ENCODE measurements around the gene ANKRD52. TPM values are rescaled to one million over a fixed set of nuclear protein-coding genes. Genes with fewer than 3 reads are reported as not detected.

Gene ANKRD52
- total and polyA plus RNA-seq, 9 of the 15 experiments (the other 6 are each of a cell fraction or from before 2014, with no cell fraction given), result 0.52 to 46.8 (median 7.9) TPM

DNA sequence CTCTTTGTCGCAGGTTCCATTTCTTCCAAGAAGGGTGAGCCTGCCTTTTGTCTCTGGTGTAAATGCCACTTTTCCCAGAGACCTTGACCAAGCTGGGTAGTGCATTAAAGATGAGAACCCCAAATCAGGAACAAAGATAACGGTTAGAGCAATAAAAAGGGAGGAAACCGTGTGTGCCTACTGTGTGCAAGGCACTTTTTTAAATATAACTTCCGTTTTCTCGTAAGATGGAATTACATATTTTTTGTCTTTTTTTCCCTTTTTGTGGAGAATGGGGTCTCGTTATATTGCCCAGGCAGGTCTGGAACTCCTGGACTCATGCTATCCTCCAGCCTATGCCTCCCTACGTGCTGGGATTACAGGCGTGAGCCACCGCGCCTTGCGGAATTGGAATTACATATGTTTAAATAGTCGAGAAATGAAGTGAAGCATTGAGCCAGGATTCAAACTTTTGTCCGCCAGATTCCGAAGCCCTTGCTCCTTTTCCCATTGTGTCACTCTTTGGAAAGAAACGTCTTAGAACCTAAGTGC is 34.5 kb downstream of the ANKRD52 start:
- Histone ChIP-seq H3K4me3 (peak overlapping the region; percentile 2; the same call in 1 of the 2 replicates), H3K27me3 (ENCODE audit: control insufficient read depth in 2 of 2, insufficient read depth in 2 of 2, low read length in 2 of 2) (no peaks in the 10 kb centered on the region), H3K36me3 (ENCODE audit: control insufficient read depth, insufficient read depth, low read length) (peaks cover 7% of the 10 kb centered on the region; the same call in 2 of the 3 replicates), H3K4me2 (ENCODE audit: insufficient read depth, low read length) (peak overlapping the region; percentile 70), H3K4me1 (replicated peaks in 1 of 2; ENCODE audit: control insufficient read depth in 2 of 2, insufficient read depth in 2 of 2, low read length in 2 of 2) (peaks cover 21 to 31% of the 10 kb centered on the region in 2 experiments; a peak in 4 of 5 replicates), H3K9me3 (replicated peaks; ENCODE audit: control insufficient read depth, insufficient read depth, low read depth, low read length) (no peaks in the 10 kb centered on the region), H3K9ac (ENCODE audit: insufficient read depth in 1 of 2, low read depth in 2 of 2, low read length in 2 of 2) (peak overlapping the region; percentile 33 to 48; a peak in 2 of 4 replicates), H3K79me2 (ENCODE audit: control insufficient read depth, insufficient read depth, low read length) (peaks cover 45% of the 10 kb centered on the region), H3K9me1 (ENCODE audit: control insufficient read depth, insufficient read depth, low read length) (no peaks in the 10 kb centered on the region), H4K20me1 (replicated peaks; ENCODE audit: control insufficient read depth, insufficient read depth, low read length) (no peaks in the 10 kb centered on the region), H3K27ac (ENCODE audit: extremely low read depth, low read depth, low read length) (peak overlapping the region; percentile 93), H2AFZ (ENCODE audit: low read depth, low read length) (peak overlapping the region; percentile 82)
- DNase-seq (ENCODE audit: extremely low read depth in 1 of 4, low spot score in 3 of 4), result no peak
- no peak for FAIRE-seq
- in situ Hi-C loops (cut with MboI), result no loop called here
- CTCF ChIA-PET (ENCODE audit: low intra/inter-chr PET ratio), result interaction anchor here (0.6 to 2.8 kb wide), 9 partner anchors 17 to 105 kb away, joined by 3 to 31 read pairs (median 4); partner anchors contain the start of genes ANKRD52, CS, SMARCC2 and ZC3H10
- 47% methylated on average over 15 of the region's 15 CpGs for WGBS (ENCODE audit: insufficient coverage, low coverage, missing lambda C conversion rate)
- ATAC-seq, result peak; percentile 0; the same call in 1 of the 3 replicates
- intact Hi-C loops (cut with micrococcal nuclease), result loop anchor here (1.0 to 10.0 kb wide), 6 partner anchors 17 to 179 kb away; partner anchors contain the start of genes ANKRD52, COQ10A and RPS26
- POLR2A ChIA-PET, result interaction anchor here (0.6 kb wide), 1 partner anchor 76 kb away, joined by 3 read pairs; no protein-coding TSS in a partner anchor
- BruUV-seq (replicated peaks), result no TSS peak
- TF ChIP-seq, protein P1, sequence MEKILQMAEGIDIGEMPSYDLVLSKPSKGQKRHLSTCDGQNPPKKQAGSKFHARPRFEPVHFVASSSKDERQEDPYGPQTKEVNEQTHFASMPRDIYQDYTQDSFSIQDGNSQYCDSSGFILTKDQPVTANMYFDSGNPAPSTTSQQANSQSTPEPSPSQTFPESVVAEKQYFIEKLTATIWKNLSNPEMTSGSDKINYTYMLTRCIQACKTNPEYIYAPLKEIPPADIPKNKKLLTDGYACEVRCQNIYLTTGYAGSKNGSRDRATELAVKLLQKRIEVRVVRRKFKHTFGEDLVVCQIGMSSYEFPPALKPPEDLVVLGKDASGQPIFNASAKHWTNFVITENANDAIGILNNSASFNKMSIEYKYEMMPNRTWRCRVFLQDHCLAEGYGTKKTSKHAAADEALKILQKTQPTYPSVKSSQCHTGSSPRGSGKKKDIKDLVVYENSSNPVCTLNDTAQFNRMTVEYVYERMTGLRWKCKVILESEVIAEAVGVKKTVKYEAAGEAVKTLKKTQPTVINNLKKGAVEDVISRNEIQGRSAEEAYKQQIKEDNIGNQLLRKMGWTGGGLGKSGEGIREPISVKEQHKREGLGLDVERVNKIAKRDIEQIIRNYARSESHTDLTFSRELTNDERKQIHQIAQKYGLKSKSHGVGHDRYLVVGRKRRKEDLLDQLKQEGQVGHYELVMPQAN (IDR thresholded peaks at IDR 0.05; ENCODE audit: borderline replicate concordance), result peak; percentile 22; the same call in 1 of the 2 replicates
- TF ChIP-seq PHB2 (IDR thresholded peaks at IDR 0.05; ENCODE audit: low read depth) (no peak), PML (IDR thresholded peaks at IDR 0.05; ENCODE audit: low read length) (peak; percentile 14; the same call in 1 of the 2 replicates), ZNF77 (CRISPR knock-in tag; IDR thresholded peaks at IDR 0.05) (no peak), ADNP (tag; IDR thresholded peaks at IDR 0.05) (0 out of 2 replicates have a peak, but pooled peaks have one; percentile 50), PURB (CRISPR knock-in tag; IDR thresholded peaks at IDR 0.05; ENCODE audit: low read depth) (no peak), ZNF24 (IDR thresholded peaks at IDR 0.05) (peak; percentile 6; the same call in 1 of the 2 replicates), ZNF133 (CRISPR knock-in tag; IDR thresholded peaks at IDR 0.05) (no peak), ZNF644 (tag; IDR thresholded peaks at IDR 0.05; ENCODE audit: low read depth) (no peak)
- TF ChIP-seq, protein P2, sequence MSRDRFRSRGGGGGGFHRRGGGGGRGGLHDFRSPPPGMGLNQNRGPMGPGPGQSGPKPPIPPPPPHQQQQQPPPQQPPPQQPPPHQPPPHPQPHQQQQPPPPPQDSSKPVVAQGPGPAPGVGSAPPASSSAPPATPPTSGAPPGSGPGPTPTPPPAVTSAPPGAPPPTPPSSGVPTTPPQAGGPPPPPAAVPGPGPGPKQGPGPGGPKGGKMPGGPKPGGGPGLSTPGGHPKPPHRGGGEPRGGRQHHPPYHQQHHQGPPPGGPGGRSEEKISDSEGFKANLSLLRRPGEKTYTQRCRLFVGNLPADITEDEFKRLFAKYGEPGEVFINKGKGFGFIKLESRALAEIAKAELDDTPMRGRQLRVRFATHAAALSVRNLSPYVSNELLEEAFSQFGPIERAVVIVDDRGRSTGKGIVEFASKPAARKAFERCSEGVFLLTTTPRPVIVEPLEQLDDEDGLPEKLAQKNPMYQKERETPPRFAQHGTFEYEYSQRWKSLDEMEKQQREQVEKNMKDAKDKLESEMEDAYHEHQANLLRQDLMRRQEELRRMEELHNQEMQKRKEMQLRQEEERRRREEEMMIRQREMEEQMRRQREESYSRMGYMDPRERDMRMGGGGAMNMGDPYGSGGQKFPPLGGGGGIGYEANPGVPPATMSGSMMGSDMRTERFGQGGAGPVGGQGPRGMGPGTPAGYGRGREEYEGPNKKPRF (IDR thresholded peaks at IDR 0.05; ENCODE audit: low read depth, low read length), result no peak
- TF ChIP-seq, protein P3, sequence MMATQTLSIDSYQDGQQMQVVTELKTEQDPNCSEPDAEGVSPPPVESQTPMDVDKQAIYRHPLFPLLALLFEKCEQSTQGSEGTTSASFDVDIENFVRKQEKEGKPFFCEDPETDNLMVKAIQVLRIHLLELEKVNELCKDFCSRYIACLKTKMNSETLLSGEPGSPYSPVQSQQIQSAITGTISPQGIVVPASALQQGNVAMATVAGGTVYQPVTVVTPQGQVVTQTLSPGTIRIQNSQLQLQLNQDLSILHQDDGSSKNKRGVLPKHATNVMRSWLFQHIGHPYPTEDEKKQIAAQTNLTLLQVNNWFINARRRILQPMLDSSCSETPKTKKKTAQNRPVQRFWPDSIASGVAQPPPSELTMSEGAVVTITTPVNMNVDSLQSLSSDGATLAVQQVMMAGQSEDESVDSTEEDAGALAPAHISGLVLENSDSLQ (IDR thresholded peaks at IDR 0.05), result 0 out of 2 replicates have a peak, but pooled peaks have one; percentile 10
- TF ChIP-seq, protein P4, sequence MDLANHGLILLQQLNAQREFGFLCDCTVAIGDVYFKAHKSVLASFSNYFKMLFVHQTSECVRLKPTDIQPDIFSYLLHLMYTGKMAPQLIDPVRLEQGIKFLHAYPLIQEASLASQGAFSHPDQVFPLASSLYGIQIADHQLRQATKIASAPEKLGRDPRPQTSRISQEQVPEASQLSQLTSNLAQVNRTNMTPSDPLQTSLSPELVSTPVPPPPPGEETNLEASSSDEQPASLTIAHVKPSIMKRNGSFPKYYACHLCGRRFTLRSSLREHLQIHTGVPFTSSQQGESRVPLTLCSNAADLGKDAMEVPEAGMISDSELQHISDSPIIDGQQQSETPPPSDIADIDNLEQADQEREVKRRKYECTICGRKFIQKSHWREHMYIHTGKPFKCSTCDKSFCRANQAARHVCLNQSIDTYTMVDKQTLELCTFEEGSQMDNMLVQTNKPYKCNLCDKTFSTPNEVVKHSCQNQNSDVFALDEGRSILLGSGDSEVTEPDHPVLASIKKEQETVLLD (IDR thresholded peaks at IDR 0.05), result 0 out of 2 replicates have a peak, but pooled peaks have one; percentile 6
- TF ChIP-seq, protein P5, sequence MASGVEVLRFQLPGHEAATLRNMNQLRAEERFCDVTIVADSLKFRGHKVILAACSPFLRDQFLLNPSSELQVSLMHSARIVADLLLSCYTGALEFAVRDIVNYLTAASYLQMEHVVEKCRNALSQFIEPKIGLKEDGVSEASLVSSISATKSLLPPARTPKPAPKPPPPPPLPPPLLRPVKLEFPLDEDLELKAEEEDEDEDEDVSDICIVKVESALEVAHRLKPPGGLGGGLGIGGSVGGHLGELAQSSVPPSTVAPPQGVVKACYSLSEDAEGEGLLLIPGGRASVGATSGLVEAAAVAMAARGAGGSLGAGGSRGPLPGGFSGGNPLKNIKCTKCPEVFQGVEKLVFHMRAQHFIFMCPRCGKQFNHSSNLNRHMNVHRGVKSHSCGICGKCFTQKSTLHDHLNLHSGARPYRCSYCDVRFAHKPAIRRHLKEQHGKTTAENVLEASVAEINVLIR (CRISPR knock-in tag; IDR thresholded peaks at IDR 0.05), result no peak

All from K562 (cell line).